Neuron (in vitro differentiated cells): Measurements from ENCODE around the gene HOXB4.

Experiments
- H2AFZ ChIP-seq: one replicate; pipeline ENCODE4 v1.6.1; 2013; ENCODE audit warnings: low read depth, mild to moderate bottlenecking, inconsistent platforms, low read length, moderate library complexity
- H3K27me3 ChIP-seq: one replicate; pipeline ENCODE4 v1.6.1; 2013; ENCODE audit warnings: low read length; ENCODE audit not compliant: insufficient read depth
- H3K36me3 ChIP-seq: one replicate; pipeline ENCODE4 v1.6.1; 2013; ENCODE audit warnings: low read length; ENCODE audit not compliant: insufficient read depth
- H3K4me1 ChIP-seq: one replicate; pipeline ENCODE4 v1.6.1; 2013; ENCODE audit warnings: low read length; ENCODE audit not compliant: insufficient read depth
- H3K4me3 ChIP-seq: 2 replicates; pipeline ENCODE4 v1.5.1; 2013; ENCODE audit warnings: mild to moderate bottlenecking, low read length, moderate library complexity
- H3K9me3 ChIP-seq: one replicate; pipeline ENCODE4 v1.6.1; 2013; ENCODE audit warnings: low read length

The HOXB4 gene

DNA sequence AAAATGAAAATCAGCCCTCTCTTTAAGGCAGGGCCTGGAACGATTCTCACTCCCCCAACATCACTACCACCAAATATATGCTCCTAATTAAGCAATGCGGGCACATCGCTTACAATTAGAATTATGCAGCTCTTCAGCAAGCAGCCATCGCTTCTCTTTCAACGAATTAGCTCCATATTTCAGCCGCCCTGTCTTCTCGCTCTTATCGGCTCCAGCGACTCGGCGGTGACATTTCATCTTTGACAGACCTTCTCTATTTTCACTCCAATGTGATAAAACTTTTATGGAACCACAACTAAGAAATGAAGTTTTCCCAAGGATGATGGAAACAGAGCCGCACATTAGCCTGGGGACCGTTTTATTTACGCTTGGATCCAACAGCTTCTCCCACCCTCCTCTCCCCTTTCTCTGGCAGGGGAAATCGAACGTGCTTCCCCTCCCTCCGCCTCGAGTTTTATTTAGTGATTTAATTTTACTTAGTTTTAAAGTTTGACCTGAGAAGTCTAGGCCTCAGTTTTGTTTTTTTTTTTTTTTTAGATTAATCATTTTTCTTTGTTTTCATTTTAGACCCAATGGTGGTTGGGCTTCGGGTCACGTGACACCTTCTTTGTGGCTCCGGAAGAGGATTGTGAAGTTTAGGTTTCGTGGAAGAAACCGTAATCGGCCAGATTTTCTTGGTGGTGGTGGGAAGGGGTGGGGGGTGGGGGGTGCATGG, 30.2 kb downstream of the HOXB4 start:
- H3K27me3 ChIP-seq: peaks cover 63% of the 10 kb centered on the region
- H3K4me1 ChIP-seq: no peaks in the 10 kb centered on the region
- no peaks in the 10 kb centered on the region for H3K36me3 ChIP-seq
- no peak overlapping the region for H2AFZ ChIP-seq
- H3K9me3 ChIP-seq: no peaks in the 10 kb centered on the region
- H3K4me3 ChIP-seq: peak overlapping the region; percentile 7

DNA sequence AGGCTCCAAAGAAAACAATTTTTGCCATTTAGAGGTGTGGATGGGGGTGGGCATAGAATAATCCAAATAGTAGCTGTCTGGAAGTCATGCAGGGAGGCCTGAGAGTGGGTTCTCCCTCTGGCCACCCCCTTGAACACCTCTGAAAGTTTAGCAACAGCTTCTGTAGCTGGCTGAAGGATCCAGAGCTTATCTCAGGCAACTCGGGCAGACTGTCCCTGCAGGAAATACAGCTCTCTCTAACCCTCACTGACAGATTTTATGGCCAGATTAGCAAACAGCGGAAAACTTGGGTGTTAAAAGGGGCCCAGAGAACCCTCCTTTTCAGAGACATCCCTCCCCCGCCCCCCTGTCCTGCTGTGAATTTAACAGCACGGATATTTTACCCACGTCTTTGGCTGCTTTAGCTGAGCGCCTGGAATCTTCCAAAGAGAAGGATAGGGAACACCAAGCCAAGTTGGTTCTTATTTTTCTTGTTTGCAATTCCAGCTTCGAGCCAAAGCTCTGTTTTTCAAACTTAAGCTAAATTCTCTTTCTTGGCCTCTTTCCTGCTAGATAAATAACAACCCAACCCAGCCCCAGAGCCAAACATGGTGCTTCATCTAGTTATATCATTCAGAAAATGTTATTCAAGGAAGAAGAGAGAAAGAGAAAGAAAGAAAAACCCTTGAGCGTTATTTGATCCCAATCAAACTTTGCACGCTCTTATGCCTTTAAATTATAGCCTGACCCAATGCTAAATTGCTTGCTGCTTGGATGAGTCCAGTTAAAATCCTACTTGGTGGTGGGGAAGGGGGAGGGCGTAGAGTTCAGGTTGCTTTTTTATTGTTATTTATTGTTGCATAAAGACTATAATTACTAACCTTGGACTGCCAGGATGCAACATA, 31.0 kb downstream of the HOXB4 start:
- H3K4me1 ChIP-seq: no peaks in the 10 kb centered on the region
- no peaks in the 10 kb centered on the region for H3K9me3 ChIP-seq
- no peaks in the 10 kb centered on the region for H3K36me3 ChIP-seq
- H3K27me3 ChIP-seq: peaks cover 66% of the 10 kb centered on the region
- H3K4me3 ChIP-seq: peak overlapping the region; percentile 7
- no peak overlapping the region for H2AFZ ChIP-seq

DNA sequence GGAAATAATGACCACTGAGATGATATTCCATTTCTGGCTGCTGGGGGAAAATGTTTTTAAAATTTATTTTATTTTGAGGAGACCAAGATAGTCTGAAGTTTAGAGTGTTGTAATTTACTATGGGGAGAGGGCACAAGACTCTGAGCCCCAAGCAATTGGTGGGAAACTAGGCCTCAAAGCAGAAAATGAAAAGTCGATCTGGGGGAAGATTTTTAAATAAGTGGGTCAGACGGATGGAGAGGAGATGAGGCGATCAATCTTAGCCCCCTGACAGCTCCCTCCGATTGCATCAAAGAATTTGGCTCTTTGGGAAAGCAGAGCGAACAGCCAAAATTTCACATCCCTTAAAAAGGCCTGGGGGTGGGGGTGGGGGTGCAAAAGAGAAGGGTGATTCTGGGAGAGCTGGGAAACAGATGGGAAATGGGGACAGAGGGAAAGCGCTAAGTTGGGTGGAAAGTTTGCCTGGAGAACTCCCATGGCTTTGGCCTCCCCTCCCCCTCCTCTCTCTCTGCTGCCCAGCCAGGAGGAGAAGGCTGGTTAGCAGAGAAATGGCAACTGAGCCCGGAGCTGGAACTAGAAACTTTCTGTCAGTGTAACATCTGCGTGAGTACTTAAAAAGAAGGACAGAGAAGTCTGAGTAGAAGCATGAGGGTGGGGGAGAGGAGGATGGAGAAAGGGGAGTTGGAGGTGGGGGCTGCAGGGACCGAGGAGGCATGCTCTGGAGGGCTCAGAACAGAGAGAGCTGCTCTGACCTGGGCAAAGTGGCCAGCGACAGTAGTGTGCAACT, 31.8 kb downstream of the HOXB4 start:
- Histone ChIP-seq H3K9me3 (no peaks in the 10 kb centered on the region), H3K36me3 (no peaks in the 10 kb centered on the region), H3K4me3 (peak overlapping the region; percentile 7), H2AFZ (no peak overlapping the region), H3K27me3 (peaks cover 71% of the 10 kb centered on the region), H3K4me1 (no peaks in the 10 kb centered on the region)

DNA sequence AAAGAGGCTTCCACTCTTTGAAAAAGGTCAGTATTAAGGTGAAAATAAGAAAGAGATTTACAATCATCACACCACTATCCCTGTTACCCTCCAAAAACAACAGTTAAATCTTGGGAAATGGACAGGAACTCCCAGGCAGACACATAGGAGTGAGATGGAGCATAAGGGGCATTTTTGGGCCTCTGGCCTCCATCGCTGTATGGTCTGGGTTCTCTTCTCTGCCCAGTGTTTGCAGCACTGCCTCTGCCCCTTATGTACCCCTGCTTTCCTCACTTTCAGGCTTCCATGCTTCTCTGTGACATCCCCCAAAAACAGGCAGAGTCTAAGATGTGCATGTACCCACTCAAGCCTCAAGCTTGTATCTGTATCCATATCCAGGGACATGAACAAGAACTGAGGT, 32.6 kb downstream of the HOXB4 start:
- Histone ChIP-seq H3K4me1 (no peaks in the 10 kb centered on the region), H3K27me3 (peaks cover 77% of the 10 kb centered on the region), H2AFZ (no peak overlapping the region), H3K36me3 (no peaks in the 10 kb centered on the region), H3K9me3 (no peaks in the 10 kb centered on the region), H3K4me3 (no peak overlapping the region)

DNA sequence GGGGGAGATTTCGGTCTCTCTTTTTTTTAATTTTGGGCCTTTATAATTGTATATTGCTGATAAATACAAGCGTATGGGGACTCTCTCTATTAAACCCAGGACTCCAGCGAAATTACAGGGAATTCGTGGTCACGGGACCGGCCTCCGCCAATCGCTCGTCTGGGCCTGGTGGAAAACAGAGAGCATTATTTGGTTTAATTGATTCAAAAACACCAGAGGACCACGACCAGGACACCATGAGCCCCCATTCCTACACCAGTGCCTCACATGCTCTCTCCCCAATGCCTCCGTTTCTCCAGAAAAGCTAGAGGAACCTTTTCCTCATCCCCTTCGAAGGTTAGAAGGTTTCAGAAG, 33.2 kb downstream of the HOXB4 start, which contains the start of gene HOXB2:
Gene HOXB2, minus strand, starts transcription at position 88 of the 354 bp plus-strand sequence. CDS start 198 bp downstream, outside the sequence.
- Histone ChIP-seq H3K27me3 (peaks cover 79% of the 10 kb centered on the region), H3K4me3 (peak within 1 kb of the TSS; percentile 46)

DNA sequence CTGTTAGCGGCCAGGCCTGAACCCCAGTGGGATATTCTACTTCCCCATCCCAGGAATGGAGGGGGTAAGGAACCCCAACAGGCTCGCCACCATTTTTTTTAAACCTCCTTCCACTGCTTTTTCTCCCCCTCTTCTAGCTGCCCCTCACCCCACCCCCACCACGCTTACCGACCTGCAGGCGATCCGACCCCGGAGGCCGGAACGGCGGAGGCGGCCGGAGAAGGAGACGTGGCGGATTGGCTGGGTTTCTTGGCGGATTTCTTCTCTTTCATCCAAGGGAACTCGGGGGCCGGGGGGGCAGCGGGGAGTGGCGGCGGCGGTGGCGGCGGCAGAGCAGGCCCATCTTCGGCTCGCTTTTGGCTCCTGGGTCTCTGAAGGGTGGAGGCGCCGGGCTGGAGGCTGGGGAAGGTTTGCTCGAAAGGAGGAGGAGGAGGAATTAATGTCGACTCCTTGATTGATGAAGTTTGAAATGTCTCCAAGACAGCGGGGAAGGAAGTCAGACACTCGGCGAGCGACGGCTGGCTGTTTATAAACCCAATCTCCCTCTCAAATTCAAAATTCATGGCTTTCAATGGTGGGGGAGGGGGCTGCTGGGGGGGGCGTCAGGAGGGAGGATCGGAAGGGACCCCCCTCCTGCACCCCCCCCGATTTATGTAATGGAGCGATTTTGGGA, 33.7 kb downstream of the HOXB4 start:
- H3K36me3 ChIP-seq: no peaks in the 10 kb centered on the region
- H3K4me3 ChIP-seq: peak overlapping the region; percentile 46
- no peak overlapping the region for H2AFZ ChIP-seq
- no peaks in the 10 kb centered on the region for H3K9me3 ChIP-seq
- H3K27me3 ChIP-seq: peaks cover 81% of the 10 kb centered on the region
- H3K4me1 ChIP-seq: no peaks in the 10 kb centered on the region

More for the DNA sequence above, 33.2 kb downstream of the HOXB4 start, which contains the start of gene HOXB2:
- no peaks in the 10 kb centered on the region for H3K9me3 ChIP-seq
- no peaks in the 10 kb centered on the region for H3K36me3 ChIP-seq
- no peaks in the 10 kb centered on the region for H3K4me1 ChIP-seq
- H2AFZ ChIP-seq: no peak within 1 kb of the TSS

DNA sequence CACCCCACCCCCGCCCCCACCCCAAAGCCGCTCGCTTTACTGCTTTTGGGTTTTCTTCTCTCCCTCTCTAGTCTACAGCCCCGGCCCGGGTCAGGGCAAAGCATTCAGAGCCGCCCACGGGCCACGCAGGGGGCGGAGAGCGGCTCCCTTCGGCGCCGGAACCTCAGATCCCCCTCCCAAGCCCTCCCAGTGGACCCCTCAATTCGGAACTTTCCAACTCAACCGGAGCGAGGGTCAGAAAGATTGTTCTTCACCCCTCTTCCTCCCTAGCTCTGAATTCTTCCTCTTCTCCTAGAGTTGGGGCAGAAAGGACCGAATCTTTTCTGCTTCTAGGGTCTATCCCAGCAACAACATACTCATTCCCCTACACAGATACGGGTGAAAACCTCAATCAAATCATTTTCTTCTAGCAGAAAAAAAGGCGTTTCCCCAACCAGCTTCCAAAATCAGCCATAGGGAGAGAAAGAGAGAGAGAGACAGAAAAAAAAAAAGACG, 34.2 kb downstream of the HOXB4 start:
- Histone ChIP-seq H2AFZ (no peak overlapping the region), H3K27me3 (peaks cover 85% of the 10 kb centered on the region), H3K4me3 (peak overlapping the region; percentile 46), H3K9me3 (no peaks in the 10 kb centered on the region), H3K4me1 (no peaks in the 10 kb centered on the region), H3K36me3 (no peaks in the 10 kb centered on the region)

DNA sequence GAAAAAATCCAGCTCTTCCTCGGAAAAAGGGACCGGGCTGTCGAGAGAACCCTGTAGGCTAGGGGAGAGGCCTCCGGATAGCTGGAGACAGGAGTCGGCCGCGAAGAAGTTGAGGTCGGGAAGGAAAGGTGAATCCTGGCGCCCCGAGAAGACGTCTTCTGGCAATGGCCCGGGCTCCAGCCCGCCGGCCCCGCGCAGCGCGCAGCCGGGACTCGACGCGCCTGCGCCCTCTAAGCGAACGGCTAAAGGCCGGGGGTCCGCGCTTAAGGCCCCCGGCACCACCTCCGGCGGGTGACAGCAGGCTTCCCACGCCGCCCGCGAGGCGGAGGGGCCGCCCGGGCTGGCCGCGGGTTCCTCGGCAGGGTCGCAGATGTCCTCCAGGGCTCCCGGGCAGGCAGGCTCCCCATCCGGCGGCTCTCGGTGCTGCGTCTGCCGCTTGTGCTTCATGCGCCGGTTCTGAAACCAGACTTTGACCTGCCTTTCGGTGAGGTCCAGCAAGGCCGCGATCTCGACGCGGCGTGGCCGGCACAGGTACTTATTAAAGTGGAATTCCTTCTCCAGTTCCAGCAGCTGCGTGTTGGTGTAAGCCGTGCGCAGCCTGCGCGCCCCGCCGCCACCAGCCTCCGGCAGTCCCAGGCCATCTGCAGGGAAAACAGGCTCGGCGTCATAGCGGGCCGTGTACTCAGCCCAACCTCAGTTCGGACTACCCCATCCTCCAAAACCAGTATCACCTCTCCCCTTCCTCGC, 34.9 kb downstream of the HOXB4 start:
- Histone ChIP-seq H3K36me3 (no peaks in the 10 kb centered on the region), H3K27me3 (peaks cover 81% of the 10 kb centered on the region), H3K4me1 (no peaks in the 10 kb centered on the region), H3K9me3 (no peaks in the 10 kb centered on the region), H2AFZ (peak overlapping the region; percentile 85), H3K4me3 (peak overlapping the region; percentile 46)

DNA sequence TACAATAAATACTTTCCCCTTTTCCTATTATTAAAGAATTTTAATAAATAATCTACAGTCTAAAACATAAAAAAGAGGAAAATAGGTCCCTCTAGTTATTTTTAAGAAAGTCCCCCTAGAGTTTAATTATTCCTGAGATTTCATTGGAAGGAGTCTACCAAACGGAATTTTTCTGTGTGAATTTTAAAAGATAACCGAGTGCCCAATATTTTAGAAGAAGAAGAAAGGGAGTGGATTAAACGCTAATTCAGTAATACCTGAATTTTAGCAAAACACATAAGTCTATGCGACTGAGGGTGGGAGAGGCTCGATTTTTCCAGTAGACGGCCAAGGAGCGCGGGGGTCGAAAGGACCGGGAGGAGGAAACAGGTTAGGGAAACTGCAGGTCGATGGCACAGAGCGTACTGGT, 35.4 kb downstream of the HOXB4 start:
- Histone ChIP-seq H3K9me3 (no peaks in the 10 kb centered on the region), H3K4me1 (no peaks in the 10 kb centered on the region), H3K36me3 (no peaks in the 10 kb centered on the region), H3K27me3 (peaks cover 76% of the 10 kb centered on the region), H2AFZ (peak overlapping the region; percentile 85), H3K4me3 (peak overlapping the region; percentile 46)

DNA sequence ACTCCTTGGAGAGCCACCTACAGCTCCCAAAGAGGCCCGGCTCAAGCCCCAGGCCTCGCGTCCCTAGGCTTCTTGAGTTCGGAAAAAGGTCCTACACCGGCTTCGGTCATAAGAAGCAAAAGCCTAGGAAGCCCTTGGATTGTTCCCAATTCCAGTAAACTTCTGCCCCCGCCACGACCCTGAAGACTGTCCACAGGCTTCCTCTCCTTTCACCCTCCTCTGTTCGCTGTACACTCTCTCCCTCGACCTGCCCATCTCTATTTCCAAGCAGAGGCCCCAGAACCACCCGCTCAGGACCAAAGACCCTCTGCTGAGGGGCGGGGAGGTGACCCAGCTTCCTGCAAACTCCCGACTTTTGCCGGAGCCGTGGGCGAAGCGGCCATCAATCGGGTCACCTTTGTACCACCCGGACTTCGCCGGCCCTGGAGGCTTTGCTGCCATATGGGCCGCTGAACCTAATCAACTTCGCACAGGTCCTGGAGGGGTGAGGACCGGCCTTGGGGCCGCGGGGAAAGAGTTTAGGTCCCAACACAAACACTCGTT, 36.0 kb downstream of the HOXB4 start:
- H2AFZ ChIP-seq: peak overlapping the region; percentile 58
- H3K9me3 ChIP-seq: no peaks in the 10 kb centered on the region
- peaks cover 73% of the 10 kb centered on the region for H3K27me3 ChIP-seq
- no peaks in the 10 kb centered on the region for H3K36me3 ChIP-seq
- no peaks in the 10 kb centered on the region for H3K4me1 ChIP-seq
- H3K4me3 ChIP-seq: peak overlapping the region; percentile 28

DNA sequence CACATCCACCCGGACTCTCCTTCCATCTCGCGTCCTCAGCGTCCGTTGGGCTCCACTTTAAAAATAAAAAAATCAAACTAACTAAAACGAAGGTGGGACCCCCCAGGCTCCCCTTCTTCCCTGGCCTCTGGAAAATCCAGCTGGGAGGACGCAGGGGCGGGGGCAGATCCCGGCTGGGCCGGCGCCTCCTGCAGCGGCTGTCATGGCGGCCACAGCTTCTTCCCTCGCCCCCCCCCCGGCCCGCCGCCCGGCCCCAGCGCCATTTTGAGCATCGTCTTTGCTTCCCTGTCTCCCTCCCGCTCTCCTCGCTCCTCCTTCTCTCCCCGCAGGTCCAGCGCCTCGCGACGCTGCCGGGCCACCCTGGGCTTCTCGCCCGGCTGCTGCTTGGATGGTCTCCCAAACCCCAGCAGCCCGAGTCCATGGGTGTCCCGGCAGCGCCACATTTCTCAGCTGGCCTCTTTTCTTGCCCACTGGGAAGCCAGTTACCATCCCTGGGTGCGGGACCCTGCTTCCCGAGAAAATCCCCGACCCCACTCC, 36.5 kb downstream of the HOXB4 start:
- Histone ChIP-seq H3K9me3 (no peaks in the 10 kb centered on the region), H3K36me3 (no peaks in the 10 kb centered on the region), H2AFZ (peak overlapping the region; percentile 58), H3K4me3 (peak overlapping the region; percentile 28), H3K27me3 (peaks cover 68% of the 10 kb centered on the region), H3K4me1 (no peaks in the 10 kb centered on the region)
